CD14-positive monocyte (primary cell): Measurements from ENCODE around the gene RNF186. TPM values are rescaled to one million over a fixed set of nuclear protein-coding genes. Genes with fewer than 3 reads are reported as not detected.
A peak's percentile ranks its signal among the peaks of the same experiment; 100 is the strongest.

Source experiments
- DNase-seq, 3 donors: peaks; one replicate each; pipeline ENCODE4 v3.0.0-alpha.2; 2011 to 2022
- H2AFZ ChIP-seq: 2 replicates; pipeline ENCODE4 v1.6.0; 2012; ENCODE audit warnings: mild to moderate bottlenecking, low read depth, low read length, inconsistent platforms; ENCODE audit not compliant: insufficient read depth, poor library complexity, severe bottlenecking
- H3K27ac ChIP-seq, 2 donors: 1 replicate in 1 of 2; 2 replicates in 1 of 2; pipeline ENCODE4 v1.5.1; 2012 to 2013; ENCODE audit warnings: low read length in 2 of 2, control low read depth in 1 of 2, inconsistent platforms in 1 of 2, low read depth in 1 of 2, mild to moderate bottlenecking in 1 of 2
- H3K27me3 ChIP-seq, 2 donors: one replicate each; pipeline versions ENCODE4 v1.6.0 to v1.6.1; 2011 to 2013; ENCODE audit warnings: low read length in 2 of 2; ENCODE audit not compliant: control insufficient read depth in 2 of 2, insufficient read depth in 2 of 2
- H3K36me3 ChIP-seq, 2 donors: replicated peaks in 1 of 2; 1 replicate in 1 of 2; 2 replicates in 1 of 2; pipeline versions ENCODE4 v1.5.1 to v1.6.1; 2012 to 2013; ENCODE audit warnings: low read length in 2 of 2, control low read depth in 1 of 2, inconsistent platforms in 1 of 2, mild to moderate bottlenecking in 1 of 2; ENCODE audit not compliant: insufficient read depth in 2 of 2, control insufficient read depth in 1 of 2
- H3K4me1 ChIP-seq, 2 donors: 1 replicate in 1 of 2; 2 replicates in 1 of 2; pipeline versions ENCODE4 v1.5.1 to v1.6.1; 2012 to 2013; ENCODE audit warnings: low read length in 2 of 2, control low read depth in 1 of 2, inconsistent platforms in 1 of 2, mild to moderate bottlenecking in 1 of 2, moderate library complexity in 1 of 2; ENCODE audit not compliant: insufficient read depth in 2 of 2, control insufficient read depth in 1 of 2
- H3K4me2 ChIP-seq: replicated peaks from 2 replicates; pipeline ENCODE3; 2012; ENCODE audit warnings: low read length, moderate library complexity, mild to moderate bottlenecking; ENCODE audit not compliant: poor library complexity, severe bottlenecking; ENCODE audit errors: extremely low read depth
- H3K4me3 ChIP-seq, 3 experiments: fragments of 200-600 bp in 1 of 3; sonication (generic) in 1 of 3; replicated peaks in 1 of 3; 1 replicate in 2 of 3; 2 replicates in 1 of 3; pipeline ENCODE4 v1.5.1; 2011 to 2013; ENCODE audit warnings: low read length in 3 of 3, mild to moderate bottlenecking in 3 of 3, control low read depth in 2 of 3, low read depth in 2 of 3, inconsistent platforms in 1 of 3, moderate library complexity in 1 of 3
- H3K79me2 ChIP-seq: 2 replicates; pipeline ENCODE4 v1.6.0; 2012; ENCODE audit warnings: mild to moderate bottlenecking, control low read depth, inconsistent platforms, low read length, moderate library complexity; ENCODE audit not compliant: insufficient read depth
- H3K9ac ChIP-seq: 2 replicates; pipeline ENCODE4 v1.6.0; 2017; ENCODE audit warnings: low read length, mild to moderate bottlenecking; ENCODE audit not compliant: insufficient read depth, poor library complexity, severe bottlenecking
- H3K9me3 ChIP-seq, 2 donors: replicated peaks in 1 of 2; 1 replicate in 1 of 2; 2 replicates in 1 of 2; pipeline versions ENCODE4 v1.5.1 to v1.6.1; 2012 to 2013; ENCODE audit warnings: low read length in 2 of 2, control low read depth in 1 of 2; ENCODE audit not compliant: control insufficient read depth in 1 of 2, insufficient read depth in 1 of 2
- H4K20me1 ChIP-seq: 2 replicates; pipeline ENCODE4 v1.6.0; 2012; ENCODE audit warnings: mild to moderate bottlenecking, low read length, control low read depth, moderate library complexity; ENCODE audit not compliant: insufficient read depth
- H3K27ac Mint-ChIP-seq, 7 donors: one replicate each; pipeline ENCODE4 v1.8.0; 2020; ENCODE audit warnings: mild to moderate bottlenecking in 7 of 7, mixed read lengths in 7 of 7, moderate library complexity in 6 of 7, inconsistent platforms in 2 of 7
- H3K27me3 Mint-ChIP-seq, 3 donors: one replicate each; pipeline ENCODE4 v1.8.0; 2021 to 2022; ENCODE audit warnings: low read depth in 3 of 3, mild to moderate bottlenecking in 3 of 3, mixed read lengths in 3 of 3, moderate library complexity in 3 of 3, inconsistent platforms in 1 of 3
- H3K36me3 Mint-ChIP-seq, 2 donors: one replicate each; pipeline ENCODE4 v1.8.0; 2020; ENCODE audit warnings: mixed read lengths in 2 of 2, inconsistent platforms in 1 of 2, mild to moderate bottlenecking in 1 of 2
- H3K4me1 Mint-ChIP-seq: one replicate; pipeline ENCODE4 v1.8.0; 2020; ENCODE audit warnings: mild to moderate bottlenecking, mixed read lengths
- H3K4me3 Mint-ChIP-seq, 2 donors: one replicate each; pipeline ENCODE4 v1.8.0; 2020; ENCODE audit warnings: mild to moderate bottlenecking in 2 of 2, mixed read lengths in 2 of 2, moderate library complexity in 1 of 2
- H3K9me3 Mint-ChIP-seq, 7 donors: one replicate each; pipeline ENCODE4 v1.8.0; 2020 to 2022; ENCODE audit warnings: mixed read lengths in 7 of 7, mild to moderate bottlenecking in 6 of 7, moderate library complexity in 6 of 7, inconsistent platforms in 2 of 7
- WGBS: methylation state at CpG from one replicate; pipeline ENCODE4 v1.1.5; 2013; ENCODE audit warnings: missing lambda C conversion rate; ENCODE audit not compliant: insufficient coverage; 5-methylcytosine and 5-hydroxymethylcytosine counted together
- intact Hi-C, 2 donors: fragments of 100-400 bp; cut with micrococcal nuclease; formaldehyde crosslinking; loops; one replicate each; pipeline versions ENCODE4 v1.15.0 to v1.15.1; 2023
- polyA plus RNA-seq, 3 donors: library from polyadenylated mRNA; depleted of rRNA in 1 of 3; unstranded in 2 of 3; stranded (reverse) in 1 of 3; fragments of 300-500 nt in 2 of 3; fragments of >200 nt in 1 of 3; fragmentation: Illumina TruSeq in 2 of 3; gene quantifications; 1 replicate in 2 of 3; 2 replicates in 1 of 3; pipeline ENCODE4 v1.2.3, GENCODE V29; 2012 to 2021
- TF ChIP-seq, protein P1 (sequence below): fragments of 200-600 bp; IDR thresholded peaks from one replicate; pipeline ENCODE4 v1.8.0; 2022; ENCODE audit warnings: antibody characterized with exemption, mild to moderate bottlenecking

RNF186 gene
- polyA plus RNA-seq, 3 donors = not detected

DNA sequence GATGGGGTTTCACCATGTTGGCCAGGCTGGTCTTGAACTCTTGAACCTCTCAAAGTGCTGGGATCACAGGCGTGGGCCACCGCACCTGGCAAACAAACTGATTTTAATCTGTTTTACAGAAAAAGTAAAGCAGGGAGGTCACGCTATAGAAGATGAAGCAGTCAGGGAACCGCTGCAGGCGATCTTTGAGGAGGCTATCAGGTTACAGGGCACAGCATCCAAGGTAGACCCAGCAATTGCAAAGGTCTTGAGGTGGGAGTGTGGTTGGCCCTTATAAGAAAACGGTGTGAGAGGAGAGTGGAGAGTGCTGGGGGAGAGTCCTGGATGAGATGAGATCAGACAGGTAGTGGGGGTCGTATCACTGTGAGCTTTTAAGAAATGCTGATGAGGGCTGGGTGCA, 12.8 kb downstream of the RNF186 start:
- H3K27ac Mint-ChIP-seq = peak overlapping the region in 1 of 7 donors; percentile 15
- no peaks in the 10 kb centered on the region for H3K9me3 ChIP-seq
- TF ChIP-seq, protein P1, sequence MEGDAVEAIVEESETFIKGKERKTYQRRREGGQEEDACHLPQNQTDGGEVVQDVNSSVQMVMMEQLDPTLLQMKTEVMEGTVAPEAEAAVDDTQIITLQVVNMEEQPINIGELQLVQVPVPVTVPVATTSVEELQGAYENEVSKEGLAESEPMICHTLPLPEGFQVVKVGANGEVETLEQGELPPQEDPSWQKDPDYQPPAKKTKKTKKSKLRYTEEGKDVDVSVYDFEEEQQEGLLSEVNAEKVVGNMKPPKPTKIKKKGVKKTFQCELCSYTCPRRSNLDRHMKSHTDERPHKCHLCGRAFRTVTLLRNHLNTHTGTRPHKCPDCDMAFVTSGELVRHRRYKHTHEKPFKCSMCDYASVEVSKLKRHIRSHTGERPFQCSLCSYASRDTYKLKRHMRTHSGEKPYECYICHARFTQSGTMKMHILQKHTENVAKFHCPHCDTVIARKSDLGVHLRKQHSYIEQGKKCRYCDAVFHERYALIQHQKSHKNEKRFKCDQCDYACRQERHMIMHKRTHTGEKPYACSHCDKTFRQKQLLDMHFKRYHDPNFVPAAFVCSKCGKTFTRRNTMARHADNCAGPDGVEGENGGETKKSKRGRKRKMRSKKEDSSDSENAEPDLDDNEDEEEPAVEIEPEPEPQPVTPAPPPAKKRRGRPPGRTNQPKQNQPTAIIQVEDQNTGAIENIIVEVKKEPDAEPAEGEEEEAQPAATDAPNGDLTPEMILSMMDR = no peak
- H3K9me3 Mint-ChIP-seq = peaks cover 0 to 5% (median 0%) of the 10 kb centered on the region in 7 donors
- no peak overlapping the region for H3K4me3 ChIP-seq
- H3K79me2 ChIP-seq = peaks cover 4% of the 10 kb centered on the region
- H3K9ac ChIP-seq = no peak overlapping the region
- 89% methylated on average over 7 of the region's 7 CpGs for WGBS
- no peaks in the 10 kb centered on the region for H4K20me1 ChIP-seq
- H3K27ac ChIP-seq = no peak overlapping the region
- H3K4me3 Mint-ChIP-seq = no peak overlapping the region
- peaks cover 8 to 17% of the 10 kb centered on the region in 2 donors for H3K4me1 ChIP-seq
- intact Hi-C loops = no loop called here
- no peak overlapping the region for H2AFZ ChIP-seq
- H3K27me3 Mint-ChIP-seq = peaks cover 0 to 10% (median 5%) of the 10 kb centered on the region in 3 donors
- H3K4me2 ChIP-seq = no peak overlapping the region
- DNase-seq = no peak
- H3K4me1 Mint-ChIP-seq = peaks cover 22% of the 10 kb centered on the region
- peaks cover under 1 to 2% of the 10 kb centered on the region in 2 donors for H3K36me3 Mint-ChIP-seq
- H3K27me3 ChIP-seq = peaks cover 0 to 3% of the 10 kb centered on the region in 2 donors
- H3K36me3 ChIP-seq = no peaks in the 10 kb centered on the region

DNA sequence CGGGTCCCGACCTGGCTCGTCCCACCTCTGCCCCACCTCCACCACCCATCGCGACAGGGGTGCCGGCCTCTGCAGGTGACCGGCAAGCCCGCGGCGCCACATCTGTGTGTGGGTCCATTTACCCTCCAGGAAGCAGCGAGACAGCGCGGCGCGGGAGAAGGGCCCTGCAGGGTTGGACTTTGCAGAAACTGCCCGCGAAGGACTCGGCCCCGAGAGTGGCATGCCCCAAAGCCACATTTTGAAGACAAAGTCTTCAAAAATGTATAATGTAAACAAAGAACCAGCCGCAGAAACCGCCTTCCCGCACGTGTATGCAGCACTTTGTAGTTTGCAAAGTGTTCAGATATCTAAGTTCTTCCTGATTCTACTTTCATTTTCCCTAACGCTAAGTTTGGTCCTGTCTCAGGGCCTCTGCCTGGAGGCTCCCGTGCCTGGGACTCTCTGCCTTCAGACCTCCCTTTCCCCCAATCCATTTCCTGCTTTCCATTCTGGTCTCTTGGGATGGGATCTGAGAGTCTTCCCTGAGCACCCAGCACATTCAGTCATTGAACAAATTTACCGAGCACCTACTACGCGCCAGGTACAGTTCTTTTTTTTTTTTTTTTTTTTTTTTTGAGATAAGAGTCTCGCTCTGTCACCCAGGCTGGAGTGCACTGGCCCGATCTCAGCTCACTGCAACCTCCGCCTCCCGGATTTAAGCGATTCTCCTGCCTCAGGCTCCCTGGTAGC, 14.8 kb downstream of the RNF186 start:
- peaks cover 9 to 10% of the 10 kb centered on the region in 2 donors for H3K36me3 Mint-ChIP-seq
- peaks cover 0 to 5% (median 0%) of the 10 kb centered on the region in 7 donors for H3K9me3 Mint-ChIP-seq

More for the DNA sequence above, 14.8 kb downstream of the RNF186 start:
- Mint-ChIP-seq H3K27ac (peak overlapping the region; percentile 69 to 88 (median 83)), H3K4me3 (peak overlapping the region; percentile 93 to 97), H3K4me1 (peaks cover 27% of the 10 kb centered on the region), H3K27me3 (peaks cover 0 to 4% (median 2%) of the 10 kb centered on the region in 3 donors)
- peaks cover 0 to 4% of the 10 kb centered on the region in 2 donors for H3K36me3 ChIP-seq
- H3K79me2 ChIP-seq = peaks cover 4% of the 10 kb centered on the region
- no peaks in the 10 kb centered on the region for H4K20me1 ChIP-seq
- TF ChIP-seq, protein P1 = no peak
- peak overlapping the region; percentile 83 for H3K9ac ChIP-seq
- peak; percentile 9 to 15 (median 10) for DNase-seq
- peaks cover 9 to 17% of the 10 kb centered on the region in 2 donors for H3K4me1 ChIP-seq
- 13% methylated on average over 24 of the region's 33 CpGs for WGBS
- no peaks in the 10 kb centered on the region for H3K9me3 ChIP-seq
- H3K27ac ChIP-seq = peak overlapping the region; percentile 55 to 72
- peak overlapping the region; percentile 80 to 98 (median 95) for H3K4me3 ChIP-seq
- H3K27me3 ChIP-seq = peaks cover 0 to 3% of the 10 kb centered on the region in 2 donors
- intact Hi-C loops = no loop called here
- peak overlapping the region; percentile 96 for H2AFZ ChIP-seq
- H3K4me2 ChIP-seq = peak overlapping the region; percentile 81
